NB4 (cell line): ENCODE results near the gene SIM2.

Source experiments
- DNase-seq: peaks from one replicate; pipeline ENCODE4 v3.0.0; 2010; ENCODE audit warnings: low read depth
- H3K4me3 ChIP-seq: one replicate; pipeline ENCODE4 v1.5.1; 2011; ENCODE audit warnings: mild to moderate bottlenecking, low read depth, low read length, moderate library complexity
- MYC ChIP-seq: IDR thresholded peaks from 2 replicates; pipeline ENCODE4 v1.6.1; 2011; ENCODE audit warnings: low read depth, low read length
- POLR2A ChIP-seq: IDR thresholded peaks from 2 replicates; pipeline ENCODE4 v1.6.1; 2011; ENCODE audit warnings: mild to moderate bottlenecking; ENCODE audit not compliant: insufficient read length; ENCODE audit errors: extremely low read depth
- TF ChIP-seq, protein P1 (sequence below): IDR thresholded peaks from one replicate; pipeline ENCODE4 v1.5.1; 2012; ENCODE audit warnings: low read depth, low read length
- TF ChIP-seq, protein P2 (sequence below): IDR thresholded peaks from 2 replicates; pipeline ENCODE4 v1.6.1; 2011; ENCODE audit warnings: low read depth, low read length

The SIM2 gene

GRCh38 chr21:36798491-36798890 is 99.6 kb downstream of the SIM2 start:
- DNase-seq: no peak
- H3K4me3 ChIP-seq: no peak overlapping the region
- no peak for TF ChIP-seq MYC
- TF ChIP-seq, protein P1, sequence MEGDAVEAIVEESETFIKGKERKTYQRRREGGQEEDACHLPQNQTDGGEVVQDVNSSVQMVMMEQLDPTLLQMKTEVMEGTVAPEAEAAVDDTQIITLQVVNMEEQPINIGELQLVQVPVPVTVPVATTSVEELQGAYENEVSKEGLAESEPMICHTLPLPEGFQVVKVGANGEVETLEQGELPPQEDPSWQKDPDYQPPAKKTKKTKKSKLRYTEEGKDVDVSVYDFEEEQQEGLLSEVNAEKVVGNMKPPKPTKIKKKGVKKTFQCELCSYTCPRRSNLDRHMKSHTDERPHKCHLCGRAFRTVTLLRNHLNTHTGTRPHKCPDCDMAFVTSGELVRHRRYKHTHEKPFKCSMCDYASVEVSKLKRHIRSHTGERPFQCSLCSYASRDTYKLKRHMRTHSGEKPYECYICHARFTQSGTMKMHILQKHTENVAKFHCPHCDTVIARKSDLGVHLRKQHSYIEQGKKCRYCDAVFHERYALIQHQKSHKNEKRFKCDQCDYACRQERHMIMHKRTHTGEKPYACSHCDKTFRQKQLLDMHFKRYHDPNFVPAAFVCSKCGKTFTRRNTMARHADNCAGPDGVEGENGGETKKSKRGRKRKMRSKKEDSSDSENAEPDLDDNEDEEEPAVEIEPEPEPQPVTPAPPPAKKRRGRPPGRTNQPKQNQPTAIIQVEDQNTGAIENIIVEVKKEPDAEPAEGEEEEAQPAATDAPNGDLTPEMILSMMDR: no peak
- TF ChIP-seq, protein P2, sequence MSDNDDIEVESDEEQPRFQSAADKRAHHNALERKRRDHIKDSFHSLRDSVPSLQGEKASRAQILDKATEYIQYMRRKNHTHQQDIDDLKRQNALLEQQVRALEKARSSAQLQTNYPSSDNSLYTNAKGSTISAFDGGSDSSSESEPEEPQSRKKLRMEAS: no peak
- TF ChIP-seq POLR2A: no peak
